OCI-LY3 (cell line): ENCODE measurements around the gene LARGE1.

Experiments used
- EZH2phosphoT487 ChIP-seq: fragments of 200-600 bp; shearing (Covaris generic); IDR thresholded peaks from 2 replicates; pipeline ENCODE4 v1.6.1; 2018; ENCODE audit warnings: antibody characterized with exemption, mixed run types, low read depth
- TF ChIP-seq, protein P1 (sequence below): fragments of 200-600, 300-600 bp; sonication (generic); IDR thresholded peaks from 2 replicates; pipeline ENCODE4 v1.5.1; 2014; ENCODE audit warnings: antibody characterized with exemption, low read length, low read depth

DNA sequence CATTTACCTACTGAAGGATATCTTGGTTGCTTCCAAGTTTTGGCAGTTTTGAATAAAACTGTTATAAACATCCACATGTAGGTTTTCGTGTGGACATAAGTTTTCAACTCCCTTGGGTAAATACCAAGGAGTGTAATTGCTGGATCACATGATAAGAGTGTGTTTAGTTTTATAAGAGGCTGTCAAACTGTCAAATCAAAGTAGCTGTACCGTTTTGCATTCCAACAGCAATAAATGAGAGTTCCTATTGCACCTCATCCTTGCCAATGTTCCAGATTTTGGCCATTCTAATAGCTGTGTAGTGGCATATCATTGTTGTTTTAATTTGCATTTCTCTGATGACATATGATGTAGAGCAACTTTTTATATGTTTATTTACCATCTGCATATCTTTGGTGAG lies 671.3 kb downstream of the LARGE1 start:
- TF ChIP-seq, protein P1, sequence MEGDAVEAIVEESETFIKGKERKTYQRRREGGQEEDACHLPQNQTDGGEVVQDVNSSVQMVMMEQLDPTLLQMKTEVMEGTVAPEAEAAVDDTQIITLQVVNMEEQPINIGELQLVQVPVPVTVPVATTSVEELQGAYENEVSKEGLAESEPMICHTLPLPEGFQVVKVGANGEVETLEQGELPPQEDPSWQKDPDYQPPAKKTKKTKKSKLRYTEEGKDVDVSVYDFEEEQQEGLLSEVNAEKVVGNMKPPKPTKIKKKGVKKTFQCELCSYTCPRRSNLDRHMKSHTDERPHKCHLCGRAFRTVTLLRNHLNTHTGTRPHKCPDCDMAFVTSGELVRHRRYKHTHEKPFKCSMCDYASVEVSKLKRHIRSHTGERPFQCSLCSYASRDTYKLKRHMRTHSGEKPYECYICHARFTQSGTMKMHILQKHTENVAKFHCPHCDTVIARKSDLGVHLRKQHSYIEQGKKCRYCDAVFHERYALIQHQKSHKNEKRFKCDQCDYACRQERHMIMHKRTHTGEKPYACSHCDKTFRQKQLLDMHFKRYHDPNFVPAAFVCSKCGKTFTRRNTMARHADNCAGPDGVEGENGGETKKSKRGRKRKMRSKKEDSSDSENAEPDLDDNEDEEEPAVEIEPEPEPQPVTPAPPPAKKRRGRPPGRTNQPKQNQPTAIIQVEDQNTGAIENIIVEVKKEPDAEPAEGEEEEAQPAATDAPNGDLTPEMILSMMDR, result no peak
- TF ChIP-seq EZH2phosphoT487, result no peak
